Transverse colon (tissue), 4 donors: ENCODE data around the gene YTHDF2.

Source experiments
- EP300 ChIP-seq: sonication (generic); formaldehyde crosslinking; IDR thresholded peaks from one replicate; pipeline ENCODE4 v1.6.1; 2017; ENCODE audit warnings: antibody characterized with exemption, low read depth
- POLR2A ChIP-seq: fragments of 450-650 bp; IDR thresholded peaks from one replicate; pipeline ENCODE4 v1.6.1; 2016; ENCODE audit warnings: antibody characterized with exemption, mild to moderate bottlenecking, moderate library complexity
- POLR2AphosphoS5 ChIP-seq, 3 donors: sonication (generic); formaldehyde crosslinking; IDR thresholded peaks; one replicate each; pipeline ENCODE4 v1.6.1; 2016; ENCODE audit warnings: antibody characterized with exemption in 3 of 3
- TF ChIP-seq, protein P1 (sequence below), 5 experiments: fragments of 200-600 bp in 3 of 5; fragments of 450-650 bp in 2 of 5; sonication (generic) in 3 of 5; IDR thresholded peaks; 1 replicate in 2 of 5; 2 replicates in 3 of 5; pipeline ENCODE4 v1.5.1; 2016 to 2017; ENCODE audit warnings: antibody characterized with exemption in 5 of 5, inconsistent platforms in 3 of 5, mild to moderate bottlenecking in 2 of 5, moderate library complexity in 1 of 5

DNA sequence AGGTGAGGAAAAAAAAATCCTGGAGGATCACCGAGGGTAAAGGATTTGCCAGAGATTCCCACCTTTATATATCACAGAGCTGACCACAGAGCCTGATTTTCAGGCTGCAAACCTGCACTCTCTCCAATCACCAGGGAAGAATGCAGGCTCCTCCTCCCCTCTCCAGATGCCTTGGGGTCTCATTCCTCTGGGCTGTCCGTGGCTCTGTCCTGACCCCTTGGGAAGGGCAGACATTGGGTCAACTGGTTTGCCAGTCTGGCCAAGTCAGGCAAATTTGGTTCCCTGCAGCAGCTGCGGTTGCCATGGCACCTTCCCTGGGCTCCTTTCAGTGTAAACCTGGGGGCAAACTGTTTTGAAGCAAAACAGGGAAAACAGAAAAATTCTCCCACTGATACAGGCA is 63.6 kb downstream of the YTHDF2 start:
- TF ChIP-seq EP300: no peak
- TF ChIP-seq, protein P1, sequence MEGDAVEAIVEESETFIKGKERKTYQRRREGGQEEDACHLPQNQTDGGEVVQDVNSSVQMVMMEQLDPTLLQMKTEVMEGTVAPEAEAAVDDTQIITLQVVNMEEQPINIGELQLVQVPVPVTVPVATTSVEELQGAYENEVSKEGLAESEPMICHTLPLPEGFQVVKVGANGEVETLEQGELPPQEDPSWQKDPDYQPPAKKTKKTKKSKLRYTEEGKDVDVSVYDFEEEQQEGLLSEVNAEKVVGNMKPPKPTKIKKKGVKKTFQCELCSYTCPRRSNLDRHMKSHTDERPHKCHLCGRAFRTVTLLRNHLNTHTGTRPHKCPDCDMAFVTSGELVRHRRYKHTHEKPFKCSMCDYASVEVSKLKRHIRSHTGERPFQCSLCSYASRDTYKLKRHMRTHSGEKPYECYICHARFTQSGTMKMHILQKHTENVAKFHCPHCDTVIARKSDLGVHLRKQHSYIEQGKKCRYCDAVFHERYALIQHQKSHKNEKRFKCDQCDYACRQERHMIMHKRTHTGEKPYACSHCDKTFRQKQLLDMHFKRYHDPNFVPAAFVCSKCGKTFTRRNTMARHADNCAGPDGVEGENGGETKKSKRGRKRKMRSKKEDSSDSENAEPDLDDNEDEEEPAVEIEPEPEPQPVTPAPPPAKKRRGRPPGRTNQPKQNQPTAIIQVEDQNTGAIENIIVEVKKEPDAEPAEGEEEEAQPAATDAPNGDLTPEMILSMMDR (IDR thresholded peaks at IDR 0.05): no peak
- TF ChIP-seq POLR2A: no peak
- TF ChIP-seq POLR2AphosphoS5 (IDR thresholded peaks at IDR 0.05): no peak
